Left ventricle myocardium inferior (tissue), 1 donor: ENCODE data around the gene TIGD4. TPM values are rescaled to one million over a fixed set of nuclear protein-coding genes. Genes with fewer than 3 reads are reported as not detected.

Experiments used
- DNase-seq: peaks from one replicate; pipeline ENCODE4 v3.0.0-alpha.2; 2020
- H3K27ac ChIP-seq: fragments of 200-600 bp; replicated peaks from 2 replicates; pipeline ENCODE4 v1.8.0; 2021
- H3K27me3 ChIP-seq: fragments of 200-600 bp; 2 replicates; pipeline ENCODE4 v1.8.0; 2021; ENCODE audit warnings: low read depth
- H3K36me3 ChIP-seq: fragments of 200-600 bp; 2 replicates; pipeline ENCODE4 v1.8.0; 2021
- H3K4me1 ChIP-seq: fragments of 200-600 bp; 2 replicates; pipeline ENCODE4 v1.8.0; 2021
- H3K4me3 ChIP-seq: fragments of 200-600 bp; 2 replicates; pipeline ENCODE4 v1.8.0; 2021; ENCODE audit warnings: mild to moderate bottlenecking, moderate library complexity
- H3K9me3 ChIP-seq: fragments of 200-600 bp; replicated peaks from 2 replicates; pipeline ENCODE4 v1.8.0; 2021
- CTCF ChIP-seq: fragments of 200-600 bp; IDR thresholded peaks from 2 replicates; pipeline ENCODE4 v1.8.0; 2021; ENCODE audit warnings: antibody characterized with exemption, mild to moderate bottlenecking, borderline replicate concordance
- intact Hi-C: fragments of 100-400 bp; cut with micrococcal nuclease; formaldehyde crosslinking; loops from one replicate; pipeline ENCODE4 v1.11.0; 2022
- total RNA-seq: library from RNA; stranded (reverse); fragmentation: NEBNext Ultra II Directional; extraction: Animal tissue kit (Norgen Biotek cat#: 25700); gene quantifications from one replicate; pipeline ENCODE4 v1.2.1, GENCODE V29; 2021
- donor health status: DM: no; HTN: yes; CAD: no; lungs with severe emphysema.

The TIGD4 gene
- total RNA-seq, 1 donor from 2014 or later, result 0.22 TPM

GRCh38 chr4:152734015-152734698 lies 45.4 kb downstream of the TIGD4 start:
- Histone ChIP-seq H3K4me1 (no peaks in the 10 kb centered on the region), H3K27ac (no peak overlapping the region), H3K27me3 (no peaks in the 10 kb centered on the region), H3K36me3 (no peaks in the 10 kb centered on the region), H3K9me3 (no peaks in the 10 kb centered on the region), H3K4me3 (no peak overlapping the region)
- DNase-seq, result no peak
- no peak for TF ChIP-seq CTCF
- intact Hi-C loops, result loop anchor here (10.0 kb wide), 1 partner anchor 89 kb away; no protein-coding TSS in a partner anchor

GRCh38 chr4:152731997-152732396 lies 47.5 kb downstream of the TIGD4 start:
- no peaks in the 10 kb centered on the region for H3K4me1 ChIP-seq
- no peaks in the 10 kb centered on the region for H3K9me3 ChIP-seq
- intact Hi-C loops, result loop anchor here (10.0 kb wide), 1 partner anchor 87 kb away; no protein-coding TSS in a partner anchor
- H3K27ac ChIP-seq, result no peak overlapping the region
- DNase-seq, result no peak
- no peak for TF ChIP-seq CTCF
- H3K4me3 ChIP-seq, result no peak overlapping the region
- H3K36me3 ChIP-seq, result no peaks in the 10 kb centered on the region
- H3K27me3 ChIP-seq, result no peaks in the 10 kb centered on the region

- Histone ChIP-seq H3K4me1 (no peaks in the 10 kb centered on the region), H3K4me3 (no peak overlapping the region), H3K27ac (no peak overlapping the region), H3K36me3 (no peaks in the 10 kb centered on the region), H3K27me3 (no peaks in the 10 kb centered on the region), H3K9me3 (no peaks in the 10 kb centered on the region)
- no peak for DNase-seq
- TF ChIP-seq CTCF, result no peak
- intact Hi-C loops, result no loop called here
Measured at GRCh38 chr4:152729466-152729865, 50.1 kb downstream of the TIGD4 start.

- TF ChIP-seq CTCF, result no peak
- Histone ChIP-seq H3K36me3 (no peaks in the 10 kb centered on the region), H3K4me3 (no peak overlapping the region), H3K27me3 (no peaks in the 10 kb centered on the region), H3K4me1 (no peaks in the 10 kb centered on the region), H3K9me3 (no peaks in the 10 kb centered on the region), H3K27ac (no peak overlapping the region)
- intact Hi-C loops, result no loop called here
- no peak for DNase-seq
Measured at GRCh38 chr4:152728343-152728742, 51.2 kb downstream of the TIGD4 start.

- no peak for TF ChIP-seq CTCF
Measured at GRCh38 chr4:152727784-152728183, 51.7 kb downstream of the TIGD4 start.

More at GRCh38 chr4:152727784-152728183, 51.7 kb downstream of the TIGD4 start:
- no peaks in the 10 kb centered on the region for H3K9me3 ChIP-seq
- no peak overlapping the region for H3K27ac ChIP-seq
- H3K4me3 ChIP-seq, result no peak overlapping the region
- H3K4me1 ChIP-seq, result no peaks in the 10 kb centered on the region
- H3K27me3 ChIP-seq, result no peaks in the 10 kb centered on the region
- intact Hi-C loops, result no loop called here
- no peak for DNase-seq
- no peaks in the 10 kb centered on the region for H3K36me3 ChIP-seq
